GOT3 (cell line): ENCODE results near the gene WDR82.
A peak's percentile ranks its signal among the peaks of the same experiment; 100 is the strongest.
"Not testable (repeated sequence)": the region's sequence is repeated elsewhere in the genome, so short reads cannot be mapped to it uniquely, and the experiment has no call there.

ENCODE experiments used
- DNase-seq: peaks from one replicate; lab custom pipeline; 2025; ENCODE audit warnings: mixed read lengths; lab: John Stamatoyannopoulos, UW

The WDR82 gene

GRCh38 chr3:52289747-52290595 is 11.5 kb upstream of the WDR82 start:
- DNase-seq, result no peak

GRCh38 chr3:52289338-52289746 is 10.9 kb upstream of the WDR82 start:
- DNase-seq, result no peak

- no peak for DNase-seq
Observed at GRCh38 chr3:52288674-52289073, 10.2 kb upstream of the WDR82 start.

GRCh38 chr3:52286777-52287110 is 8.3 kb upstream of the WDR82 start:
- no peak for DNase-seq

GRCh38 chr3:52284051-52284450 is 5.6 kb upstream of the WDR82 start:
- not testable (repeated sequence) for DNase-seq

- no peak for DNase-seq
Observed at GRCh38 chr3:52283306-52283705, 4.9 kb upstream of the WDR82 start.

GRCh38 chr3:52281981-52282801 is 3.7 kb upstream of the WDR82 start:
- no peak for DNase-seq

GRCh38 chr3:52280050-52280461 is 1.6 kb upstream of the WDR82 start:
- DNase-seq, result no peak

- no peak for DNase-seq
Observed at GRCh38 chr3:52279596-52279995, 1.1 kb upstream of the WDR82 start.

GRCh38 chr3:52277972-52278509 is 408 bp downstream of the WDR82 start:
- peak; percentile 74 for DNase-seq

GRCh38 chr3:52277071-52277964 is 1.1 kb downstream of the WDR82 start:
- DNase-seq, result peak; percentile 23

- DNase-seq, result not testable (repeated sequence)
Observed at GRCh38 chr3:52274781-52275180, 3.7 kb downstream of the WDR82 start.

GRCh38 chr3:52272831-52273230 is 5.6 kb downstream of the WDR82 start:
- no peak for DNase-seq

- DNase-seq, result not testable (repeated sequence)
Observed at GRCh38 chr3:52272172-52272571, 6.3 kb downstream of the WDR82 start.

- no peak for DNase-seq
Observed at GRCh38 chr3:52270252-52270754, 8.1 kb downstream of the WDR82 start.

GRCh38 chr3:52269776-52270175 is 8.7 kb downstream of the WDR82 start:
- no peak for DNase-seq

GRCh38 chr3:52268036-52268435 is 10.4 kb downstream of the WDR82 start:
- DNase-seq, result no peak

- no peak for DNase-seq
Observed at GRCh38 chr3:52265387-52265786, 13.1 kb downstream of the WDR82 start.

- DNase-seq, result no peak
Observed at GRCh38 chr3:52262447-52262846, 16.0 kb downstream of the WDR82 start.

GRCh38 chr3:52259448-52259847 is 19.0 kb downstream of the WDR82 start:
- DNase-seq, result no peak

GRCh38 chr3:52259035-52259434 is 19.4 kb downstream of the WDR82 start:
- no peak for DNase-seq

GRCh38 chr3:52257911-52258310 is 20.5 kb downstream of the WDR82 start:
- no peak for DNase-seq
